Calu3 (cell line): ENCODE results near the gene TERB1. TPM values are rescaled to one million over a fixed set of nuclear protein-coding genes. Genes with fewer than 3 reads are reported as not detected.
A peak's percentile ranks its signal among the peaks of the same experiment; 100 is the strongest.

Experiments
- BruUV-seq: library from RNA; stranded (reverse); fragments of 400-500 nt; replicated peaks from 2 replicates; lab custom pipeline; 2021; lab: Mats Ljungman, UMichigan
- CTCF ChIA-PET: fragments of 300-600 bp; sonication (Branson Sonifier 250); formaldehyde crosslinking; loops from one replicate; lab custom pipeline; 2022; ENCODE audit warnings: antibody characterized with exemption; lab: Charles Lee
- DNase-seq: peaks from one replicate; pipeline ENCODE4 v3.0.0; 2022
- H3K27ac Mint-ChIP-seq: one replicate; pipeline ENCODE4 v1.8.0; 2022; ENCODE audit warnings: mixed read lengths; ENCODE audit not compliant: unreplicated experiment
- H3K27me3 Mint-ChIP-seq: one replicate; pipeline ENCODE4 v1.8.0; 2022; ENCODE audit warnings: mixed read lengths; ENCODE audit not compliant: unreplicated experiment
- H3K36me3 Mint-ChIP-seq: one replicate; pipeline ENCODE4 v1.8.0; 2022; ENCODE audit warnings: mild to moderate bottlenecking, moderate library complexity, mixed read lengths; ENCODE audit not compliant: insufficient read depth, unreplicated experiment
- H3K4me1 Mint-ChIP-seq: one replicate; pipeline ENCODE4 v1.8.0; 2022; ENCODE audit warnings: mild to moderate bottlenecking, low read depth, mixed read lengths; ENCODE audit not compliant: unreplicated experiment
- H3K4me3 Mint-ChIP-seq: one replicate; pipeline ENCODE4 v1.8.0; 2022; ENCODE audit warnings: mild to moderate bottlenecking, low read depth, moderate library complexity, mixed read lengths; ENCODE audit not compliant: unreplicated experiment
- H3K9me3 Mint-ChIP-seq: one replicate; pipeline ENCODE4 v1.8.0; 2022; ENCODE audit warnings: low read depth, mixed read lengths; ENCODE audit not compliant: unreplicated experiment
- intact Hi-C: fragments of 100-400 bp; cut with micrococcal nuclease; formaldehyde crosslinking; loops from one replicate; pipeline ENCODE4 v1.10.0; 2022; ENCODE audit not compliant: unreplicated experiment
- total RNA-seq: library from RNA; stranded (reverse); gene quantifications from 2 replicates; pipeline ENCODE4 v1.2.3, GENCODE V29; 2022
- TF ChIP-seq, protein P1 (sequence below): fragments of 200-600 bp; IDR thresholded peaks from one replicate; pipeline ENCODE4 v1.8.0; 2022; ENCODE audit warnings: antibody characterized with exemption; ENCODE audit not compliant: unreplicated experiment

Gene TERB1
- total RNA-seq, 1 experiment from 2014 or later, result 0.59 TPM

DNA sequence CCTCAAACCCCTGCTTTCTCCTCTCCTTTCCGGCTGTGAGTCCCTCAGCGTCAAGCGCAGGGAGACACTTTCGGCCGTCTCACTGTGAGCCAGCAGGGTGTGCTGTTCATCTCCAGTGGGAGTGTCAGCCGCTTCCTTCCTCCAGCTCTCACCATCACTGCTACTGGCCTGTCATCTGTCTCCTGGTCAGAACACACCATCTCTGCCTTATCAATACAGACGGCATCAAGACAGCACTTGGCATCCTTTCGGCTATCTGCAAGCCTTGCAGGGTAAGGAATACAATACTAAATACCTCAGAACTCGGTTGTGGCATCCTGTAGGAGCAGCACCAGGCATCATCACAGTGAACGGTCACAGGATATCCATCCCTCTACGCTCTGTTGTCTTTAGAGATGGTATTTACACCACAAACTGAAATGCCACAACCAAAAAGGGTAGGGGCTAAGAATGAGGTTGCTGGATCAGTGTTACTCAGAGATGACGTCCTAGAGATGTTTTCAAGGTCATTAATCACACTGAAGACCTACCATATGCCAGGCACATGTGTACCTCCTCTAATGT lies 84.2 kb downstream of the TERB1 start:
- no TSS peak for BruUV-seq
- no peaks in the 10 kb centered on the region for H3K4me1 Mint-ChIP-seq
- peaks cover 4% of the 10 kb centered on the region for H3K9me3 Mint-ChIP-seq
- no peak for DNase-seq
- CTCF ChIA-PET, result no interaction called here
- H3K4me3 Mint-ChIP-seq, result no peak overlapping the region
- no peaks in the 10 kb centered on the region for H3K27me3 Mint-ChIP-seq
- intact Hi-C loops, result no loop called here
- H3K27ac Mint-ChIP-seq, result peak overlapping the region; percentile 21
- TF ChIP-seq, protein P1, sequence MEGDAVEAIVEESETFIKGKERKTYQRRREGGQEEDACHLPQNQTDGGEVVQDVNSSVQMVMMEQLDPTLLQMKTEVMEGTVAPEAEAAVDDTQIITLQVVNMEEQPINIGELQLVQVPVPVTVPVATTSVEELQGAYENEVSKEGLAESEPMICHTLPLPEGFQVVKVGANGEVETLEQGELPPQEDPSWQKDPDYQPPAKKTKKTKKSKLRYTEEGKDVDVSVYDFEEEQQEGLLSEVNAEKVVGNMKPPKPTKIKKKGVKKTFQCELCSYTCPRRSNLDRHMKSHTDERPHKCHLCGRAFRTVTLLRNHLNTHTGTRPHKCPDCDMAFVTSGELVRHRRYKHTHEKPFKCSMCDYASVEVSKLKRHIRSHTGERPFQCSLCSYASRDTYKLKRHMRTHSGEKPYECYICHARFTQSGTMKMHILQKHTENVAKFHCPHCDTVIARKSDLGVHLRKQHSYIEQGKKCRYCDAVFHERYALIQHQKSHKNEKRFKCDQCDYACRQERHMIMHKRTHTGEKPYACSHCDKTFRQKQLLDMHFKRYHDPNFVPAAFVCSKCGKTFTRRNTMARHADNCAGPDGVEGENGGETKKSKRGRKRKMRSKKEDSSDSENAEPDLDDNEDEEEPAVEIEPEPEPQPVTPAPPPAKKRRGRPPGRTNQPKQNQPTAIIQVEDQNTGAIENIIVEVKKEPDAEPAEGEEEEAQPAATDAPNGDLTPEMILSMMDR, result no peak
- H3K36me3 Mint-ChIP-seq, result peaks cover 26% of the 10 kb centered on the region

DNA sequence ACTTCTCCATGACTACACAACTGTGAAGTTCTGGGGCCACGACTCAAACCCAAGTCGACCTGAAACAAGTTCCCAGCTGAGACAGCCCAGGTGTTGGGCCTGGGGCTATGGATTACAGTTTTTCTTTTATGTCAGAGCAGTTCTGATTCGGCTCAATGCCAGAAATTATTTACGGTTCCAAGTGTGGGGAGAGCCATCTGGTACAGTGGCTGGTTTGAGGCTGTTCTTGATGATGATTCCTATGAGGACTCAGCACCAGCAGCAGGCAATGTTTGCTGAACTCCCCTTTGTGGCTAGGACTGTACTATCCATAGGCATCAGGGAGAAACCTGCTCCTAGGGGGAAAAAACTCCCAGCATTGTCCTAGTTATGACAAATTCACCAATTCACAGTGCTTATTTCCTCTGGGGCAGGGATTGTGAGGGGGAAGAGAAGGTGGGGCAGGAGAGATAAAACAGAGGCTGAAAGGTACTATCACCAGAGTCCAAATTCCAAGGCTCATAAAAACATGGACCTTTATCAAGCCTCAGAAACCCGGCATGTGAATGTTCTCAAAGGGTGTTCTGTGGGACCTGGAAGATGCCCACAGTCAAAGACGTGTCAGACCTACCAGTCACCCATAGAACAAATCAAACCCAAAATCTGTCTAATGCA lies 86.6 kb downstream of the TERB1 start:
- CTCF ChIA-PET, result interaction anchor here (0.7 kb wide), 1 partner anchor 17 kb away, joined by 3 read pairs; no protein-coding TSS in a partner anchor
- H3K4me3 Mint-ChIP-seq, result no peak overlapping the region
- TF ChIP-seq, protein P1, result no peak
- H3K27me3 Mint-ChIP-seq, result no peaks in the 10 kb centered on the region
- peaks cover 21% of the 10 kb centered on the region for H3K36me3 Mint-ChIP-seq
- BruUV-seq, result no TSS peak
- intact Hi-C loops, result no loop called here
- DNase-seq, result no peak
- H3K9me3 Mint-ChIP-seq, result peaks cover 4% of the 10 kb centered on the region
- no peak overlapping the region for H3K27ac Mint-ChIP-seq
- H3K4me1 Mint-ChIP-seq, result no peaks in the 10 kb centered on the region

DNA sequence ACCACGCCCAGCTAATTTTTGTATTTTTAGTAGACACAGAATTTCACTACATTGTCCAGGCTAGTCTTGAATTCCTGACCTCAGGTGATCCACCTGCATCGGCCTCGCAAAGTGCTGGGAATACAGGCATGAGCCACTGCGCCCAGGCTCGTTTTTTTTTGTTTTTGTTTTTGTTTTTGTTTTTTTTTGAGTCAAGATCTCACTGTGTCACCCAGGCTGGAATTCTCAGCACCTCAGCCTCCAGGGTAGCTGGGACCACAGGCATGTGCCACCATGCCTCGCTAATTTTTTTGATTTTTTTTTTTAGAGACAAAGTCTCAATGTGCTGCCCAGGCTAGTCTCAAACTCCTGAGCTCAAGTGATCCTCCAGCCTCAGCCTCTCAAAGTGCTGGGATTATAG lies 87.3 kb downstream of the TERB1 start:
- intact Hi-C loops, result no loop called here
- Mint-ChIP-seq H3K4me3 (no peak overlapping the region), H3K9me3 (peaks cover 4% of the 10 kb centered on the region), H3K27ac (no peak overlapping the region), H3K4me1 (no peaks in the 10 kb centered on the region), H3K27me3 (no peaks in the 10 kb centered on the region), H3K36me3 (peaks cover 21% of the 10 kb centered on the region)
- CTCF ChIA-PET, result interaction anchor here (0.6 to 0.7 kb wide), 3 partner anchors 17 to 163 kb away, joined by 3 read pairs; no protein-coding TSS in a partner anchor
- BruUV-seq, result no TSS peak
- DNase-seq, result no peak
- TF ChIP-seq, protein P1, result no peak

DNA sequence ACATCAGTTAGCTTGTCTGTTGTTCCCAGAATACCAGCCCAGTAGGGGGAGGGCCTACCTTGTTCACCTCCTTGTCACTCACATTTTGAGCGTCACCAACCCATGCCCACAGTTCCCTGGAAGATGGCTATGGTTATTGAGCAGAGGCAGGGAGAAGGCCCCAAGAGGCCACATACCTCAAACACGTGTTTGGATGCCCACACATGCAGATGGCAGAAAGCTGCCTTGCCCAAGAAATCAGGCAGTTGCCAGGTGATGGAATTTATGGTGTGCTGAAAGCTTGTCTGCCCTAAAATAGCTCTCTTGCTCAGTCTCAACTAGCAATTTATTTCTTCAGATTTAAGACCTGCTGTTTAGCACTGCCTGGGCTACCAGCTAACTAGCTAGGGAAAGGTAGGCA lies 88.3 kb downstream of the TERB1 start:
- no peak overlapping the region for H3K4me3 Mint-ChIP-seq
- peaks cover 17% of the 10 kb centered on the region for H3K36me3 Mint-ChIP-seq
- TF ChIP-seq, protein P1, result no peak
- no peak for DNase-seq
- no peaks in the 10 kb centered on the region for H3K4me1 Mint-ChIP-seq
- CTCF ChIA-PET, result no interaction called here
- H3K27ac Mint-ChIP-seq, result peak overlapping the region; percentile 21
- intact Hi-C loops, result no loop called here
- H3K9me3 Mint-ChIP-seq, result peaks cover 4% of the 10 kb centered on the region
- no peaks in the 10 kb centered on the region for H3K27me3 Mint-ChIP-seq
- no TSS peak for BruUV-seq
